CD4-positive, alpha-beta T cell treated with Interleukin-6 at 100 ng/mL for 8 hours (primary cell): ENCODE data around the gene MAPK13.

Source experiments
- DNase-seq: peaks from one replicate; pipeline ENCODE4 v3.0.0-alpha.2; 2020; ENCODE audit warnings: mixed read lengths, low spot score

Gene MAPK13

DNA sequence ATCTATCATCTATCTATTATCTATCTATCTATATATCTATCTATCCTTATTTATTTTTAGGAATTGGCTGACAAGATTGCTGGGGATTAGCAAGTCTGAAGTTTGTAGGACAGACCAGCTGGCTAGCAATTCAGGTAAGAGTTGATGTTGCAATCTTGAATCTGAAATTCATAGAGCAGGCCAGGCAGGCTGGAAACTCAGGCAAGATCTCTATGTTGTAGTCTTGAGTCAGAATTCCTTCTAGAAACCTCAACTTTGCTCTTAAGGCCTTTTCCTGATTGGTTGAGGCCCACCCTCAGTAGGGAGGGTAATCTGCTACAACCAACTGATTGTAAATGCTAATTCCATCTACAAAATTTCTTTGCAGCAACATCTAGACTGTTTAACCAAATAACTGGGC is 19.2 kb downstream of the MAPK13 start:
- DNase-seq: no peak

DNA sequence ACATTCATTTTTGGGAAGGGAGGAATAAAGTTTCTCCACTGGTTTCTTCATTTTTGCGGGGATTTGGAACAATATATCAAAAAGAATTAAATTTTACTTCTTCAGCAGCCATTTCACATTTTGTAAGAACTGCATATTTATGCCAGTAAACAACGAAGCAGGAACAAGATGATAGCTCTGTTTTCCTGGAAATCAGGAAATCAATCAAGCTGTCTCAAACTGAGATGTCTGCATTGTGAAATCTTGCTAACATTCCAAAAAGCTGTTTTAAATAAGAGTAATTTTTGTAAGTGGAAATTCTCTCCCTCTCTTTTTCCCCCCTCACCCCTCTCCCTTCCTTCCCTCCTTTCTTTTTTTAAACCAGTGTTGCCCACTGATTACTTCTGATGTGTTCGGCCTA is 20.0 kb downstream of the MAPK13 start:
- DNase-seq: no peak

DNA sequence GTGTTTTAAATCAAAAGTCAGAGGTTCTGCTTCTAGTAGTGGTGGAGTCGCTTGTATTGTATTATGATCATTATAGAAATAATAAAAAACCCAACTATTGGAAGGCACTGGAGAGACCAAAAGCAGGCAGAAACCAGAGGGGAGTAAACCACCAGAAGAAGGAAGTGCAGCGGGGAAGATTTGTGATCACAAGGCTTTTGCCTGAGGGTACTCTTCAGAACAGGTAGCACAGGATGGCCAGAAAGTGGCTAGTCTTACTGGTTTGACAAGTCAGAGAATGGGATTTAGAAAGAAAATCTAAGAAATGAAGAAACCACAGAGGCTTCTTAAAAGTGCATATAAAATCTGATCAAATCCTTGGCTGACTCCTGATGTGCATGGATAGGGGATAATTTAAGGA is 24.0 kb downstream of the MAPK13 start:
- no peak for DNase-seq

DNA sequence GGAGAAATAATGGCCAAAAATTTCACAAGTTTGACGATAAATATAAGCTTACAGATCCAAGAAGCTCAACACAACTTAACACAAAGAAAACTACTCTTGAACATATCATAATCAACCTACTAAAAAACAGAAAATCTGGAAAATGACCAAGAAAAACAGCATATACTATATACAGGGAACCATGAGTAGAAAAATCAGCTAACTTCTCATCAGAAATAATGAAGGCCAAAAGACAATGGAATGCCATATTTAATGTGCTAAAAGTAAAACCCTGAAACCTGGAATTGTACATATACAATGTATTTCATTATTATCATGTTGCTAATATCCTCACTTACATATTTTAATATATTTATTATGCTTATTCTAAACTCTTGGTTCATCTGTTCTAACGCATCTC is 25.3 kb downstream of the MAPK13 start:
- DNase-seq: no peak

DNA sequence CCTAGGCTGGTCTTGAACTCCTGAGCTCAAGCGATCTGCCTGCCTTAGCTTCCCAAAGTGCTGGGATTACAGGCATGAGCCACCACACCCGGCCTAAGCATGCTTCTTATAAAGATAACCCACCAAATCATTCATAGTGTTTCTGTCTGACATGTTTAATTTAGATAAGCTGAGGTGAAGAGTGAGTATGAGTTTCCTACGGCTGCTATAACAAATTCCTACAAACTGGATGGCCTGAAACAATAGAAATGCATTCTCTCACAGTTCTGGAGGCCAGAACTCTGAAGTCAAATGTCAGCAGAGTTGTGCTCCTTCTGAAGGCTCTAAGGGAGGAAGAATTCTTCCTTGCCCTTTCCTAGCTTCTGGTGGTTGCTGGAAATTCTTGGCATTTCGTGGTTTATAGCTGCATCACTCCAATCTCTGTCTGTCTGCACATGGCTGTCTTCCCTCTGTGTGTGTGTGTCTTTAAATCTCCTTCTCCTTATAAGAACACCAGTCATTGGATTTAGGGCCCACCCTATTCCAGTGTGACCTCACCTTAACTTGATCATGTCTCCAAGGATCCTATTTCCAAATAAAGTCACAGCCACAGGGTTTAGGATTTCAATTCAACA is 29.9 kb downstream of the MAPK13 start:
- DNase-seq: no peak

DNA sequence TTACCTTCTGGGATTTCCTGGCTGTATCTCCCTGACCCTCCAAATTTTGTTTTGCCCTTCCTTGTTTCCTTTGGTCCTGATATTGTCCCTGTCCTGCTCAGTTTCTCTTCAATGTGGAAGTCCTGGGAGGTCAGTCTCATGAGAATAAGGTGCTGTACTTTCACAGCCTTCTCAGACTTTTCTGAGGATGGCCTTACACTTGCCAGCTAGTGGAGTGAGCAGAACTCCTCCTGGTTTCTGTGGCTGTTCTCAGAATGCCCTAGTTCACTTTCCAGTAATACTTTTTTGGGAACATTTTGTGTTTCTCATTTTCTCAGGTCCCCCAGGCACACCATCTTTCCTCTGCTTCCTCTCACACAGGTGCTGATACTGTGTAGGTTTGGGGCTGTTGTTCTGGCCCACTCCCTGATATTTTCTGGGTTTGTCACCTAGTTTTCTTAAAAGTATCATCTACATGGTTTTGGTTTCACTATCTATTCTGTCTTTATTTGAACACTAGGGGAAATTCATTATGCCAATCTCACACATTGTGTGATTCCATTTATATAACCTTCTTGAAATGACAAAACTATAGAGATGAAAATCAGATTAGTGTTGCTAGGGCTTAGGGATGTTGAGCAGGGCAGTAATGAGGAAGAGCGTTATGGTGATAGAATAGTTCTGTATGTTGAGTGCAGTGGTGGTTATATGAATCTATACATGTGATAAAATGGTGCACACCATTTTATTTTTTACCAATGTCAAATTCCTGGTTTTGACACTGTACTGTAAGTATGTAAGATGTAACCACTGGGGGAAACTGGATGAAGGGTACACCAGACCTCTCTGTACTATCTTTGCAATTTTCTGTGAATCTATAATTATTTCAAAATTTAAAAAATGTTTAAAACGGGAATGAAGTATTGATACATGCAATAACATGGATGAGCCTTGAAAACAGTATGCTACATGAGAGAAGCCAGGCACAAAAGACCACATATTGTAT is 39.0 kb downstream of the MAPK13 start:
- DNase-seq: no peak

DNA sequence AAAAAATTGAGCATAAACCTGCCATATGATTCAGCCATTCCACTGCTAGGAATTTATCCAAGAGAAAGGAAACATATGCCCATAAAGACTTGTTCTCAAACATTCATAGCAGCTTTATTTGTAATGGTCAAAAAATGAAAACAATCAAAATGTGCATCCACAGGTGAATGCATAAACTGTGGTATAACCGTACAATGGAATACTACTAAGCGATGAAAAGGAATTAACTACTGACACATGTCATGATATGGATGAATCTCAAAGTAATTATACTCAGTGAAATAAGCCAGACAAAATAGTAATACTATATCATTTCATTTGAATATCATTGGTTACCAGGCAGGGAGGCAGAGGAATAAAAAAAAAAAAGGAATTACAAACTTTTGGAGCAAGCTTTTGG is 40.4 kb downstream of the MAPK13 start:
- no peak for DNase-seq

GRCh38 chr6:36171573-36171972 is 41.3 kb downstream of the MAPK13 start:
- DNase-seq: no peak

DNA sequence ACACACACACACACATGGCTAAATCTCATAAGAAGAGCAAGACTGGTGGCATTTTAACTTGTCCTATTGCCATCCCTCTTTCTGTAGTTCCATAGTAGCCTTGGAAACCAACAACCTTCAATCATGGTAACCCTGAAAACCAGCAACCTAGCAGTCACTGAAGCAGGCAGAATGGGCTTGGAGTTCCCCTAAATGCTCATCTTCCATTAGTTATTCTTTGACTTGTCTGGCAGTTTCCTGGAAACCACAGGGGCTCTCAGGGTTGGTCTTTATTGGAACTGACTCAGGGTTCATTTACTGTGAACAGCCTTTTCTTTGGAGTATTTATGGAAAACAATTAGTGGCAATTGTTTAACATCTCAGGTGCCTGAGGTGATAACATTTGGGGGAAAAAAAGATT is 46.9 kb downstream of the MAPK13 start:
- DNase-seq: no peak

GRCh38 chr6:36178544-36178943 is 48.2 kb downstream of the MAPK13 start:
- no peak for DNase-seq

GRCh38 chr6:36180126-36180525 is 49.8 kb downstream of the MAPK13 start:
- no peak for DNase-seq

DNA sequence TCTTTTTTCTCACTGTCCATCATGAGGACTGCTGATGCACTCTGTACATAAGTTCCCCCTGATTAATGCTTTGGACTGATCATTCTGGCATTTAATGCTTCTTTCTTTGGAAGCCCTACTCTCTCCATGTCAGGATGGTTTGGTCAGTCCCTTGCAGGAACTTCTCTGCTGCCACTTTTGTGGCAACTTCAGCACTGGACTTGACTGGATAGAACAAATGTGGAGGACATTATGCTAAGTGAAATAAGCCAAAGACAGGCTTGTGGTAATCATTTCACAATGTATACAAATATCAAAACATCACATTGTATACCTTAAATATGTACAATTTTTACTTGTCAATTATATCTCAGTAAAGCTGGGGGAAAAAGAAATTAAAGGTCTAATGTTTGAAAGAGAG is 54.0 kb downstream of the MAPK13 start:
- no peak for DNase-seq

DNA sequence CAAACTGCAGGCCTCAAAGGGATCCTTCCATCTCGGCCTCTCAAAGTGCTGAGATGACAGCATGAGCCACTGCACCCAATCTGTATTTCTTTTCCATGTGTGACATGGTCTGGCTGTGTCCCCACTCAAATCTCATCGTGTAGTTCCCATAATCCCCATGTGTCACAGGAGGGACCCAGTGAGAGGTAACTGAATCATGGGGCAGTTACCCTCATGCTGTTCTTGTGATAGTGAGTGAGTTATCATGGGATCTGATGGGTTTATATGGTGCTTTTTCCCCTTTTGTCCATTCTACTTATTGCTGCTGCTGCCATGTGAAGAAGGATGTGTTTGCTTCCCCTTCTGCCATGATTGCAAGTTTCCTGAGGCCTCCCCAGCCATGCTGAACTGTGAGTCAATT is 55.9 kb downstream of the MAPK13 start:
- no peak for DNase-seq

- no peak for DNase-seq
These were observed 57.1 kb downstream of the MAPK13 start for GRCh38 chr6:36187446-36187845.
